NCI-H1694 treated with DMSO at 0.1 percent for 48 hours (cell line): ENCODE measurements around the gene CADM1.

Experiments
- DNase-seq: peaks from one replicate; lab custom pipeline; 2025; lab: John Stamatoyannopoulos, UW

CADM1 gene

GRCh38 chr11:115352805-115353485 is 151.3 kb downstream of the CADM1 start:
- DNase-seq = no peak

GRCh38 chr11:115349335-115350017 is 154.7 kb downstream of the CADM1 start:
- no peak for DNase-seq

GRCh38 chr11:115348416-115348815 is 155.8 kb downstream of the CADM1 start:
- DNase-seq = no peak

GRCh38 chr11:115347106-115347505 is 157.1 kb downstream of the CADM1 start:
- DNase-seq = no peak

GRCh38 chr11:115345840-115346239 is 158.4 kb downstream of the CADM1 start:
- DNase-seq = no peak

- DNase-seq = no peak
Measured at GRCh38 chr11:115345361-115345760, 158.9 kb downstream of the CADM1 start.

- no peak for DNase-seq
Measured at GRCh38 chr11:115344846-115345245, 159.4 kb downstream of the CADM1 start.

GRCh38 chr11:115342142-115342541 is 162.1 kb downstream of the CADM1 start:
- no peak for DNase-seq

GRCh38 chr11:115340874-115341273 is 163.3 kb downstream of the CADM1 start:
- no peak for DNase-seq

GRCh38 chr11:115338476-115338875 is 165.7 kb downstream of the CADM1 start:
- no peak for DNase-seq

GRCh38 chr11:115334932-115335788 is 169.1 kb downstream of the CADM1 start:
- DNase-seq = no peak

- no peak for DNase-seq
Measured at GRCh38 chr11:115333949-115334348, 170.3 kb downstream of the CADM1 start.

GRCh38 chr11:115333121-115333520 is 171.1 kb downstream of the CADM1 start:
- DNase-seq = no peak

- DNase-seq = no peak
Measured at GRCh38 chr11:115330684-115331482, 173.3 kb downstream of the CADM1 start.

- DNase-seq = no peak
Measured at GRCh38 chr11:115326526-115326925, 177.7 kb downstream of the CADM1 start.

GRCh38 chr11:115325523-115325922 is 178.7 kb downstream of the CADM1 start:
- no peak for DNase-seq

GRCh38 chr11:115324581-115325432 is 179.4 kb downstream of the CADM1 start:
- DNase-seq = no peak

GRCh38 chr11:115322553-115323203 is 181.5 kb downstream of the CADM1 start:
- DNase-seq = no peak

GRCh38 chr11:115321605-115322289 is 182.5 kb downstream of the CADM1 start:
- DNase-seq = no peak
